Activated CD4-positive, alpha-beta T cell treated with anti-CD3 and anti-CD28 coated beads, Interleukin-2, Interleukin-4, amounts not matched to agents 100 ng/mL and 50 ng/mL, durations not matched to agents 16 hours and 8 hours (primary cell): ENCODE measurements around the gene GPALPP1.
"Not testable (repeated sequence)": the region's sequence is repeated elsewhere in the genome, so short reads cannot be mapped to it uniquely, and the experiment has no call there.

ENCODE experiments used
- DNase-seq: peaks from one replicate; pipeline ENCODE4 v3.0.0-alpha.2; 2020; ENCODE audit warnings: low spot score

The GPALPP1 gene

GRCh38 chr13:45063889-45064288, 74.6 kb downstream of the GPALPP1 start:
- not testable (repeated sequence) for DNase-seq

DNA sequence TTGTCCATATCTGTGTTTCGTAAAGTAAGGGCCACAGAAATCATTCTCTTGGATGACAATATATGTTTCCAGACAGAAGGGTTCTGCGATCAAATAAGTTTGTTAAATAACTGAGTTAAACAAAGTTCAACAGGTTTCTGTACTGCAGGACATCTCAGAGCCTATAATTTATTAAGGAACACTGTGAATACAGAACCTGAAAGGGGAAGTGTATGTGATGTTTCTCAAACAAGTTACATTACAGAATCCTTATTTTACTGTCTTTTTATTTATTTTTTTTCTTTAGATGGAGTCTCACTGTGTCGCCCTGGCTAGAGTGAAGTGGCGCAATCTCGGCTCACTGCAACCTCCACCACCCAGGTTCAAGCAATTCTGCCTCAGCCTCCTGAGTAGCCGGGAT, 75.6 kb downstream of the GPALPP1 start:
- DNase-seq = no peak

DNA sequence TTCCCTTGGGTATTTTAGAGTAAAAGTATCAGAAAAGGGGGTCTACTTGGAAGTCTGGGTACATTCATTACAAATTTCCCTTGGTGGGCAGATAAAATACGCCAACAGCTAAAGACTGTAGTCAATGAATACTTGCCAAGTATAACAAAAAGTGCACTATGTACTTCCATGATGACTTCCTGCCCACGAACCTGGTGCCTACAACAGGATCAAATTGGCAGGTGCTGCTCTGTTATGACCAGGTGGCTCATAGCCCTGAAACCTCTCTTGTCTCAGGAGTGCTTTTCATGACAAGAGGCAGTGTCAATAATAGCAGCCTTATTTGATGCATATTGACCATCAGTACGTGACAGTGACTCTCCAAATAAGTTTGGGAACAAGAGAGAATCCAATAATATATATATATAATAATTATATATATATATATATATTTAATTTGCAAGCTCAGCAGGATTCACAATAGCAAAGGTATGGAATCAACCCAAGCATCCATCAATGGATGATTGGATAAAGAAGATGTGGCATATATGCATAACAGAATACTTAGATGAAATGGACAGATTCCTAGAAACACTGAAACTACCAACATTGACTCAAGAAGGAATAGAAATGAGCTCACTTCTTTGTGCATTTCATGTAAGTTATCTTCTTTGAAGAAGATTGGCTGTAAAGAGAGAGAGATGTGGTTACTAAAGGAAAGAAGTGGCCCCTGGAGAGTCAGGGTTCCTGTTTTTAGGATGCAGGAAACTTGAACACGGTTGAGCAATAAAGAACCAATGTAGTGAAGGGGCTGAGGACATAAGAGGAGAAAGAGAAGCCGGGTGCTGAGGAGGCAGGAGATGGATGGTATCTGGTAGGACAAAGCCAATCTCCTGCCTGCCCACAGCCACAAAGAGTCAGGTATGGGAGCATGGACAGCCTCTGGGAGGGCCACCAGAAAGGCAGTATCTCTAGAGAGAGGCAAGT, 79.0 kb downstream of the GPALPP1 start:
- no peak for DNase-seq

DNA sequence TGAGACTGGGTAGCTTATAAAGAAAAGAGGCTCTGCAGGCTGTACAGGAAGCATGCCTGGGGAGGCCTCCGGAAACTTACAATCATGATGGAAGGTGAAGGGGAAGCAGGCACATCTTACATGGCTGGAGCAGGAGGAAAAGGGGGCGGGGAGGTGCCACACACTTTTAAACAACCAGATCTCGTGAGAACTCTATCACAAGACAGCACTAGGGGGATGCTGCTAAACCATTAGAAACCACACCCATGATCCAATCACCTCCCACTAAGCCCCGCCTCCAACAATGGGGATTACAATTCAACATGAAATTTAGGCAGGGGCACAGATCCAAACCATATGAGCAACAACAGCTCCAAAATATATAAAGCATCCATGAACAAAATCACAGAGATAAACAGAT, 84.5 kb downstream of the GPALPP1 start:
- no peak for DNase-seq

DNA sequence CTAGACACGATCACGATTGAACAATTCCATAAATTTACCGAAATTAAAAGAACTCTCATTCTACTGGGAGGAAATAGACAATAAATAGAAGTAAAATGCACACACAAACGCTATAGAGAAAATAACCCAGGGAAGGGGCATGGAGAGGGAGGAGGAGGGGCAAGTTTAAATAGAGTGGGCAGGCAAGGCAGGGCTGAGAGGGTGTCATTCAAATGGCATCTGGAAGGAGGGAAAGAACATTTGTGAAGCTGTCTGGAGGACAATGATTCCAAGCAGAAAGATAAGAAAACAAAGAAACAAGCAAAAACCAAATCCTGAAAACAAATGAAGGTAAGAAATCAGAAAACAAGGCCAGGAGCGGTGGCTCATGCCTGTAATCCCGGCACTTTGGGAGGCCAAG, 85.4 kb downstream of the GPALPP1 start:
- no peak for DNase-seq

- DNase-seq = no peak
Observed at GRCh38 chr13:45078003-45078402, 88.7 kb downstream of the GPALPP1 start.
